Stimulated activated CD4-positive, alpha-beta T cell treated with anti-CD3 and anti-CD28 coated beads, Interleukin-4, amount 100 ng/mL, for 1 hour (primary cell): ENCODE data around the gene PHYKPL.
"Not testable (repeated sequence)": the region's sequence is repeated elsewhere in the genome, so short reads cannot be mapped to it uniquely, and the experiment has no call there.

Source experiments
- DNase-seq: peaks from one replicate; pipeline ENCODE4 v3.0.0-alpha.2; 2020

PHYKPL gene

GRCh38 chr5:178205749-178206047, 26.9 kb downstream of the PHYKPL start:
- DNase-seq: no peak

- DNase-seq: peak; percentile 76
These were observed 27.5 kb downstream of the PHYKPL start for GRCh38 chr5:178204935-178205748.

GRCh38 chr5:178204182-178204934, 28.2 kb downstream of the PHYKPL start, which contains the start of gene HNRNPAB:
Gene HNRNPAB (plus strand): TSS chr5:178204533. CDS start chr5:178204838, 305 bp downstream.
- DNase-seq: peak; percentile 94

- DNase-seq: no peak
These were observed 28.9 kb downstream of the PHYKPL start for GRCh38 chr5:178203670-178204181.

- DNase-seq: no peak
These were observed 30.1 kb downstream of the PHYKPL start for GRCh38 chr5:178202541-178202940.

GRCh38 chr5:178201927-178202235, 30.7 kb downstream of the PHYKPL start:
- no peak for DNase-seq

- DNase-seq: no peak
These were observed 31.2 kb downstream of the PHYKPL start for GRCh38 chr5:178201221-178201926.

GRCh38 chr5:178199581-178200434, 32.8 kb downstream of the PHYKPL start:
- DNase-seq: no peak

- no peak for DNase-seq
These were observed 33.9 kb downstream of the PHYKPL start for GRCh38 chr5:178198706-178199105.

GRCh38 chr5:178198151-178198550, 34.5 kb downstream of the PHYKPL start:
- DNase-seq: not testable (repeated sequence)

GRCh38 chr5:178196986-178197385, 35.6 kb downstream of the PHYKPL start:
- no peak for DNase-seq

- no peak for DNase-seq
These were observed 36.3 kb downstream of the PHYKPL start for GRCh38 chr5:178196281-178196812.

GRCh38 chr5:178194026-178194425, 38.6 kb downstream of the PHYKPL start:
- no peak for DNase-seq

GRCh38 chr5:178193251-178193809, 39.3 kb downstream of the PHYKPL start:
- DNase-seq: no peak

GRCh38 chr5:178192787-178193186, 39.8 kb downstream of the PHYKPL start:
- no peak for DNase-seq

GRCh38 chr5:178192244-178192643, 40.4 kb downstream of the PHYKPL start:
- DNase-seq: no peak

- DNase-seq: no peak
These were observed 40.9 kb downstream of the PHYKPL start for GRCh38 chr5:178191661-178192060.

- DNase-seq: no peak
These were observed 43.2 kb downstream of the PHYKPL start for GRCh38 chr5:178189433-178189832.

GRCh38 chr5:178187014-178187413, 45.6 kb downstream of the PHYKPL start, which contains the start of gene GMCL2:
Gene GMCL2 (minus strand): TSS chr5:178187371. CDS start chr5:178187299, 72 bp downstream.
- DNase-seq: no peak

- no peak for DNase-seq
These were observed 46.2 kb downstream of the PHYKPL start for GRCh38 chr5:178186427-178186826.

GRCh38 chr5:178182158-178182876, 50.3 kb downstream of the PHYKPL start:
- DNase-seq: no peak
